Measurements from ENCODE around the gene ITPRID1. TPM values are rescaled to one million over a fixed set of nuclear protein-coding genes. Genes with fewer than 3 reads are reported as not detected.

Gene ITPRID1
- total RNA-seq, 1 experiment from 2014 or later = not detected

- no peak for DNase-seq (ENCODE audit: low read depth, low spot score)
- in situ Hi-C loops (cut with HindIII; ENCODE audit: low pct_unique_long_range_greater_than_20kb, low sequenced_read_pairs) = no loop called here
Observed at GRCh38 chr7:31569528-31569927, 55.6 kb downstream of the ITPRID1 start.

DNA sequence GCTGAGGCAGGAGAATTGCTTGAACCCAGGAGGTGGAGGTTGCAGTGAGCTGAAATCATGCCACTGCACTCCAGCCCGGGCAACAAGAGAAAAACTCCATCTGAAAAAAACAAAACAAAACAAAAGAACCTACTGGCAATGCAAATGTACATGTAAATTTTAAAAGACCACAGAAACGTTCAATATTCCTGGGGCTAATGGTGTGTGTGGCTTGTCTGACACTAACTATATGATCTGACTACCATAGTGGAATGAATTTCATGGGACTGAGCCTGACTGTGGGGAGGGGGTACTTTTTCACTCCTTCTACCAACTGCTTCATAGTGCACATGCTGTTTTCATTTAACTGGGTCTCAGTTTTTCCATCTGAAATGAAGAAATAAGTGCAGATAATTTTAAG, 69.6 kb downstream of the ITPRID1 start:
- no peak for DNase-seq (ENCODE audit: low read depth, low spot score)
- in situ Hi-C loops (cut with HindIII; ENCODE audit: low pct_unique_long_range_greater_than_20kb, low sequenced_read_pairs) = no loop called here

- no peak for DNase-seq (ENCODE audit: low read depth, low spot score)
- in situ Hi-C loops (cut with HindIII; ENCODE audit: low pct_unique_long_range_greater_than_20kb, low sequenced_read_pairs) = no loop called here
Observed at GRCh38 chr7:31583942-31584341, 70.1 kb downstream of the ITPRID1 start.

GRCh38 chr7:31595390-31595789, 81.5 kb downstream of the ITPRID1 start:
- in situ Hi-C loops (cut with HindIII; ENCODE audit: low pct_unique_long_range_greater_than_20kb, low sequenced_read_pairs) = no loop called here
- DNase-seq (ENCODE audit: low read depth, low spot score) = no peak

- DNase-seq (ENCODE audit: low read depth, low spot score) = no peak
Observed at GRCh38 chr7:31602041-31602625, 88.2 kb downstream of the ITPRID1 start.

GRCh38 chr7:31603046-31603445, 89.2 kb downstream of the ITPRID1 start:
- no peak for DNase-seq (ENCODE audit: low read depth, low spot score)
- in situ Hi-C loops (cut with HindIII; ENCODE audit: low pct_unique_long_range_greater_than_20kb, low sequenced_read_pairs) = no loop called here

More at GRCh38 chr7:31602041-31602625, 88.2 kb downstream of the ITPRID1 start:
- in situ Hi-C loops (cut with HindIII; ENCODE audit: low pct_unique_long_range_greater_than_20kb, low sequenced_read_pairs) = no loop called here

DNA sequence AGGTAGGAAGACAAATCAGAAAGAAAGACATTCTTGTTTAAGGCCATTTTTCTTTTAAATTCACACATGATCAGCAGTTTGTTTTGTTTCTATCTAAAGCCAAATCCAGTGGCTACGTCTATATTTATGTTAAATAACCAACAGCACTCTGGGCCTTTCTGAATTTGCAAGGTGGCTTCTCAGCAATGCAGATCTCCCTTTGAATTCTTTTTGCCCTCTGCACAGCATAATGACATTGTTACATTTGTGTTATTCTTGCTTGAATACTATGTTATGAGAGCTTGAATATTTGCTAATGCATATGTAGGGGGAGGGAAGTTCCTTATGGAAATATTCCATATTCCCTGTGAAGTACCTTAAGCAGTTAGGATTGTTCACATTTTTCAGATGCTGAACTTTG, 99.7 kb downstream of the ITPRID1 start:
- in situ Hi-C loops (cut with HindIII; ENCODE audit: low pct_unique_long_range_greater_than_20kb, low sequenced_read_pairs) = no loop called here
- no peak for DNase-seq (ENCODE audit: low read depth, low spot score)

DNA sequence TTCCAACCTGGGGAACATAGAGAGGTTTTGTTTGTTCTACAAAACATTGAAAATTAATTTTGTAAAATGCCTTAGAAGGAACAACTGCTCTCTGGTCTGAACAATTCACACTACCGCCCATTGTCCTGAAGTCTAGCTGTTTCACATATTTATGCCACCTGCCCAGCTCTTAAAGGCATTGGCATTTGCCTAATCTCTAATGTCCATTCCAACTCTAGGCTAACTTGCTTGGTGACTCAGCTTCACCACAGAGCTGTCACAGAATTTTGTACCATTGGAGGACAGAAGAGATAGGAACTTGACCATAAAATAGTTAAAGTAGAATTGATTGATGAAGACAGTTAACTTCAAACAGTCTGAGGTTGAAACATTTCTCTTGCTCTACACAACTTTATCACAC, 119.6 kb downstream of the ITPRID1 start:
- in situ Hi-C loops (cut with HindIII; ENCODE audit: low pct_unique_long_range_greater_than_20kb, low sequenced_read_pairs) = no loop called here
- no peak for DNase-seq (ENCODE audit: low read depth, low spot score)

GRCh38 chr7:31633894-31634494, 120.1 kb downstream of the ITPRID1 start:
- DNase-seq (ENCODE audit: low read depth, low spot score) = peak; percentile 82
- in situ Hi-C loops (cut with HindIII; ENCODE audit: low pct_unique_long_range_greater_than_20kb, low sequenced_read_pairs) = no loop called here

DNA sequence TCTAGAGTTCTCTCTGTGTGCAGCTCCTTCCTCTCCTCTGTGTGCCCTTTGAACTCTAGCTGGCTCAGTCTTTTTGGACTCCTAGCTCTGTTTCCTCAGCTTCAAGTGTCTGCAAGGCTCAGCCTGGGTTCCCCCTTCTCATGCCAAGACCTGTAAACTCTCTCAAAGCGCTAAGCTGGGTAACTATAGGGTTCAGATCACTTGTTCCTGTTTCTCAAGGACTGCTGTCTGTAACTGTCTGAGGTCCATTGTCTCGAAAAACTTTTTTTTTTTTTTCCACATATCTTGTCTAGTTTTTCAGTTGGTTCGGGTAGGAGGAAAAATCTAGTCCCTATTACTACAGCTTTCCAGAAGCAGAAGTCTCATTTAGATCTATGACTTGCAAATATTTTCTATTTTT, 126.5 kb downstream of the ITPRID1 start:
- no peak for DNase-seq (ENCODE audit: low read depth, low spot score)
- in situ Hi-C loops (cut with HindIII; ENCODE audit: low pct_unique_long_range_greater_than_20kb, low sequenced_read_pairs) = no loop called here

DNA sequence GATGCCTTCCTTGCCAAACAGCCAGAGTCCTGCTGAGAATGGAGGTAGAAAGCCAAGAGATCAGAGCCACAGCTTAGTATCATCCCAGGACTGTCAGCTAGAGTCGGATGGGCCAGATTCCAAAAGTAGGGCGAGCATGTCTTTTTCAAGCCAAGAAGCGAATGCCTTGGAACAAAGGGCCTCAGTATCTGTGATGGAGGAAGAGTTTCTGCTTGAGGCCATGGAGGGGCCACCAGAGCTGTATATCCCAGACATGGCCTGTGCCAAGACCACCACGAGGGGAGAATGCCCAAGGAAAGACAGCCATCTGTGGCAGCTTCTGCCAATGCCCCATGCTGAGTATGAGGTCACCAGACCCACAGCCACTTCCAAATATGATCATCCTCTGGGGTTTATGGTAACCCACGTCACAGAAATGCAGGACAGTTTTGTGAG, 128.8 kb downstream of the ITPRID1 start:
- in situ Hi-C loops (cut with HindIII; ENCODE audit: low pct_unique_long_range_greater_than_20kb, low sequenced_read_pairs) = no loop called here
- DNase-seq (ENCODE audit: low read depth, low spot score) = no peak

GRCh38 chr7:31646942-31647341, 133.1 kb downstream of the ITPRID1 start:
- in situ Hi-C loops (cut with HindIII; ENCODE audit: low pct_unique_long_range_greater_than_20kb, low sequenced_read_pairs) = no loop called here
- DNase-seq (ENCODE audit: low read depth, low spot score) = no peak

DNA sequence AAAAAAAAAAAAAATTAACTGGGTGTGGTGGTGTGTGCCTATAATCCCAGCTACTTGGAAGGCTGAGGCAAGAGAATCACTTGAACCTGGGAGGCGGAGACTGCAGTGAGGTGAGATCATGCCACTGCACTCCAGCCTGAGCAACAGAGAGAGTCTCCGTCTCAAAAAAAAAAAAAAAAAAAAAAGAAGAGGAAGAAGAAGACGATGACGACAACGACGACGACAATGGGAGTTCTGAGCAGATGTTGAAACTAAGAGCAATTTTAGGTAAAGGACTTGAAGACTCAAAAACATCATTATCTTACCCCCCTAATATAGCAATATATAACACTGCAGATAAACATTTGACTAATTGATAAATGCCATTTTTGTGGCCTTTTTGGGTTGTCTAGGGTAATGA, 133.6 kb downstream of the ITPRID1 start:
- in situ Hi-C loops (cut with HindIII; ENCODE audit: low pct_unique_long_range_greater_than_20kb, low sequenced_read_pairs) = no loop called here
- no peak for DNase-seq (ENCODE audit: low read depth, low spot score)

DNA sequence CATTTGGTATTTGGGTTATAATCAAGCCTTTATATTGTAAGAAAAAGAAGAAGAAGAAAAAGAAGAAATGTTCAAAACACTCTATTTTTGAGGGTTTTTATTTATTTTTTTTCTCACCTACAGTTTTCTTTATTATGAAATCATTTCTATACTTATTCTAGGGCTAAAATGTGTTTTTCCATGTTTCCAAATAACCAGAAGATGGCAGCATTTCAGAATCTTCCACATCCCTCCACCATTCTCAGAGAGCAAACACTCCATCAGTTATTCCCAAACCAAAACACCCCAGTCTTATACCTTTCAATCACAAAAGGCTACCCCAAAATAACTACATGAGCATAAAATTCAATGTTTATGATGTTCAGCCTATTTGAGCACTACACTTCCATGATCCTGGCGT, 134.4 kb downstream of the ITPRID1 start:
- DNase-seq (ENCODE audit: low read depth, low spot score) = peak; percentile 63
- in situ Hi-C loops (cut with HindIII; ENCODE audit: low pct_unique_long_range_greater_than_20kb, low sequenced_read_pairs) = no loop called here

DNA sequence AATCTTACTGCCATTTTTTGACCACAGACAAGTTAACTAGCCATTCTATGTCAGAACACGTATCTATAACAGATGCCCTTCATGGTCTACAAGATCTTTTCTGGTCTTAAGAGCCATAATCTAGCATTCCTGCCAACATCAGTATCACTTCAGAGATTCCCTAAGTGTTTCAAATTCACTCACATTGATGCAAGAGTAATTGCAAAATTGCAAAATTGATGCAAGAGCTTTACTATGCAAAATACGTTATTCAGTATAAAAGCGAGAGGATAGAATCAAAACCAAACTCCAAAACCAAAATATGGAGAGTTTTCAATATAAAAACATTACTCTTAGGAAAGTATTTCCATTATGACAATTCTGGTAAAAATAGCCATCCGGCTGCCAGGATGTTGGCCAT, 135.0 kb downstream of the ITPRID1 start:
- DNase-seq (ENCODE audit: low read depth, low spot score) = no peak
- in situ Hi-C loops (cut with HindIII; ENCODE audit: low pct_unique_long_range_greater_than_20kb, low sequenced_read_pairs) = no loop called here

GRCh38 chr7:31651234-31652062, 137.6 kb downstream of the ITPRID1 start:
- DNase-seq (ENCODE audit: low read depth, low spot score) = no peak
- in situ Hi-C loops (cut with HindIII; ENCODE audit: low pct_unique_long_range_greater_than_20kb, low sequenced_read_pairs) = no loop called here

GRCh38 chr7:31652063-31652326, 138.1 kb downstream of the ITPRID1 start:
- in situ Hi-C loops (cut with HindIII; ENCODE audit: low pct_unique_long_range_greater_than_20kb, low sequenced_read_pairs) = no loop called here
- no peak for DNase-seq (ENCODE audit: low read depth, low spot score)

- in situ Hi-C loops (cut with HindIII; ENCODE audit: low pct_unique_long_range_greater_than_20kb, low sequenced_read_pairs) = no loop called here
- DNase-seq (ENCODE audit: low read depth, low spot score) = peak; percentile 67
Observed at GRCh38 chr7:31663072-31663471, 149.2 kb downstream of the ITPRID1 start.

DNA sequence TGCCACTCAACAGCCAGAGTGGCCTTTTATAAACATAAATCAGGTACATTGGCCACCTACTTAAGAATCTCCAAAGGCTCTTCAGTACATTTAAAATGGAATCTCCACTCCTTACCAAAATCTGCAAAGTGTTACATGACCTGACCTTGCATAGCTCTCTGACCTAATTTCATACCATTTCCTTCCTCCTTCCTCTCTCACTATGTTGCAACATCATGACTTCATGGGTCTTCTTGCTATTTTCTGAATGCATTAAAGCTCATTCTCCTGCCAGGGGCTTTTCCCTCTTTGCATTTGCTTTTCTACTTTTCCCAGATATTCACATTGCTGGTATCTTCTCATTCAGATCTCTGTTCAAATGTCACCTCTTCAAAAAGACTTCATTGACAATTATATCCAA, 151.0 kb downstream of the ITPRID1 start:
- DNase-seq (ENCODE audit: low read depth, low spot score) = no peak
- in situ Hi-C loops (cut with HindIII; ENCODE audit: low pct_unique_long_range_greater_than_20kb, low sequenced_read_pairs) = no loop called here

All from SK-MEL-5 (cell line).